Gastrocnemius medialis (tissue), 4 donors: Measurements from ENCODE around the gene FCGR3A. TPM values are rescaled to one million over a fixed set of nuclear protein-coding genes. Genes with fewer than 3 reads are reported as not detected.

ENCODE experiments used
- ATAC-seq, 2 donors: fragments of 150-250 bp; one replicate each; pipeline ENCODE4 v1.9.1; 2016
- DNase-seq, 2 donors: peaks; one replicate each; pipeline ENCODE4 v3.0.0-alpha.2; 2019
- H3K27ac ChIP-seq, 4 donors: fragments of 200-600 bp; sonication (generic); 1 replicate in 1 of 4; 2 replicates in 3 of 4; pipeline ENCODE4 v1.5.1; 2016 to 2018; ENCODE audit warnings: mild to moderate bottlenecking in 2 of 4, moderate library complexity in 1 of 4
- H3K27me3 ChIP-seq, 3 donors: fragments of 200-600 bp; sonication (generic) in 2 of 3; 1 replicate in 1 of 3; 2 replicates in 2 of 3; pipeline versions ENCODE4 v1.5.1 to v1.6.0; 2016 to 2019; ENCODE audit warnings: mild to moderate bottlenecking in 1 of 3, moderate library complexity in 1 of 3
- H3K36me3 ChIP-seq, 2 donors: fragments of 200-600 bp; sonication (generic) in 1 of 2; one replicate each; pipeline ENCODE4 v1.5.1; 2017 to 2018
- H3K4me1 ChIP-seq, 2 donors: fragments of 200-600 bp; sonication (generic) in 1 of 2; one replicate each; pipeline ENCODE4 v1.5.1; 2016 to 2017; ENCODE audit warnings: mild to moderate bottlenecking in 2 of 2
- H3K4me3 ChIP-seq, 4 donors: fragments of 200-600 bp; sonication (generic) in 3 of 4; 1 replicate in 1 of 4; 2 replicates in 3 of 4; pipeline ENCODE4 v1.5.1; 2016 to 2019; ENCODE audit warnings: mild to moderate bottlenecking in 2 of 4
- H3K9me3 ChIP-seq, 3 donors: fragments of 200-600 bp; sonication (generic) in 2 of 3; 1 replicate in 1 of 3; 2 replicates in 2 of 3; pipeline ENCODE4 v1.5.1; 2016 to 2019
- POLR2A ChIP-seq, 2 donors: fragments of 450-650 bp; IDR thresholded peaks; one replicate each; pipeline ENCODE4 v1.6.1; 2017; ENCODE audit warnings: antibody characterized with exemption in 2 of 2, mild to moderate bottlenecking in 2 of 2, moderate library complexity in 2 of 2
- in situ Hi-C, 4 donors: fragments of 200-750 bp; cut with MboI; loops; one replicate each; pipeline versions ENCODE4 v1.15.0 to v1.8.0; 2017; ENCODE audit warnings: low sequenced_read_pairs in 4 of 4
- intact Hi-C: fragments of 100-400 bp; cut with DNase I; formaldehyde crosslinking; loops from one replicate; pipeline ENCODE4 v1.15.1; 2023; ENCODE audit warnings: low total_unique reads
- total RNA-seq, 4 donors: library from RNA; depleted of rRNA; stranded (reverse); fragments of >200 nt; gene quantifications; one replicate each; pipeline versions ENCODE4 v1.1.0 to v1.2.3, GENCODE V29; 2016
- TF ChIP-seq, protein P1 (sequence below), 5 experiments: fragments of 450-650 bp in 3 of 5; fragments of 200-600 bp in 2 of 5; sonication (generic) in 2 of 5; IDR thresholded peaks in 4 of 5; conservative IDR thresholded peaks in 1 of 5; 1 replicate in 4 of 5; 2 replicates in 1 of 5; pipeline ENCODE4 v1.5.1; 2016 to 2019; ENCODE audit warnings: antibody characterized with exemption in 5 of 5, mild to moderate bottlenecking in 3 of 5, moderate library complexity in 3 of 5

The FCGR3A gene
- total RNA-seq, 4 donors from 2014 or later = 1.7 to 7.7 (median 3.0) TPM

DNA sequence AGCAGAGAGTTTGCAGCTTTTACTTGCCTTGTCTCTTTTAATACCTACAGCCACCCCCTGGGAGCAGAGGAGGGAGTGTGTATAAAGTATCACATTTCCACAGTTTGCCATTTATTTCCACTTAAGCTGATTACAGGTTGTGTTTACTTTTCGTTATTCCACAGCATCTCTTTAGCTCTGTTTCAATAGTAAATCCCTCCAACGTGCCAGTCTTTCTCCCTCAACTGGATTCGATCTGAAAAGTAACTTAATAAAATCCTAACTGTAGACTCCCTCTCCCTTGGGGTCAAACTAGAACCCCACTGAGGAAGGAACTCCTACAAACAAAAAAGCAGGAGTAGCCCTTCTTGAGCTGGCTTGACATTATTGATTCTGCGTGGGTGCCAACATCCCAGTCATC is 47.4 kb downstream of the FCGR3A start:
- intact Hi-C loops = no loop called here
- DNase-seq = no peak
- Histone ChIP-seq H3K36me3 (no peaks in the 10 kb centered on the region), H3K27me3 (peaks cover 0 to 24% (median 0%) of the 10 kb centered on the region in 3 donors), H3K9me3 (no peaks in the 10 kb centered on the region), H3K4me1 (peaks cover 0 to 6% of the 10 kb centered on the region in 2 donors), H3K27ac (no peak overlapping the region), H3K4me3 (no peak overlapping the region)
- no peak for ATAC-seq
- in situ Hi-C loops = no loop called here
- TF ChIP-seq POLR2A (IDR thresholded peaks at IDR 0.05) = no peak
- TF ChIP-seq, protein P1, sequence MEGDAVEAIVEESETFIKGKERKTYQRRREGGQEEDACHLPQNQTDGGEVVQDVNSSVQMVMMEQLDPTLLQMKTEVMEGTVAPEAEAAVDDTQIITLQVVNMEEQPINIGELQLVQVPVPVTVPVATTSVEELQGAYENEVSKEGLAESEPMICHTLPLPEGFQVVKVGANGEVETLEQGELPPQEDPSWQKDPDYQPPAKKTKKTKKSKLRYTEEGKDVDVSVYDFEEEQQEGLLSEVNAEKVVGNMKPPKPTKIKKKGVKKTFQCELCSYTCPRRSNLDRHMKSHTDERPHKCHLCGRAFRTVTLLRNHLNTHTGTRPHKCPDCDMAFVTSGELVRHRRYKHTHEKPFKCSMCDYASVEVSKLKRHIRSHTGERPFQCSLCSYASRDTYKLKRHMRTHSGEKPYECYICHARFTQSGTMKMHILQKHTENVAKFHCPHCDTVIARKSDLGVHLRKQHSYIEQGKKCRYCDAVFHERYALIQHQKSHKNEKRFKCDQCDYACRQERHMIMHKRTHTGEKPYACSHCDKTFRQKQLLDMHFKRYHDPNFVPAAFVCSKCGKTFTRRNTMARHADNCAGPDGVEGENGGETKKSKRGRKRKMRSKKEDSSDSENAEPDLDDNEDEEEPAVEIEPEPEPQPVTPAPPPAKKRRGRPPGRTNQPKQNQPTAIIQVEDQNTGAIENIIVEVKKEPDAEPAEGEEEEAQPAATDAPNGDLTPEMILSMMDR (IDR thresholded peaks at IDR 0.05 in 4 of 5, conservative IDR thresholded peaks at IDR 0.05 in 1 of 5) = no peak

- no peak overlapping the region for H3K27ac ChIP-seq
- intact Hi-C loops (no loop called here), in situ Hi-C loops (no loop called here)
- H3K36me3 ChIP-seq = no peaks in the 10 kb centered on the region
- H3K9me3 ChIP-seq = no peaks in the 10 kb centered on the region
- H3K4me1 ChIP-seq = peaks cover 0 to 8% of the 10 kb centered on the region in 2 donors
- no peak overlapping the region for H3K4me3 ChIP-seq
- DNase-seq (no peak), ATAC-seq (no peak)
- TF ChIP-seq, protein P1 (IDR thresholded peaks at IDR 0.05 in 4 of 5, conservative IDR thresholded peaks at IDR 0.05 in 1 of 5) = no peak
- TF ChIP-seq POLR2A (IDR thresholded peaks at IDR 0.05) = no peak
- peaks cover 0 to 24% (median 0%) of the 10 kb centered on the region in 3 donors for H3K27me3 ChIP-seq
Measured at GRCh38 chr1:161501234-161501633, 48.4 kb downstream of the FCGR3A start.

GRCh38 chr1:161499099-161500039 is 50.2 kb downstream of the FCGR3A start:
- Histone ChIP-seq H3K4me3 (no peak overlapping the region), H3K36me3 (no peaks in the 10 kb centered on the region), H3K4me1 (peaks cover 0 to 8% of the 10 kb centered on the region in 2 donors), H3K27ac (no peak overlapping the region), H3K27me3 (peaks cover 0 to 21% (median 0%) of the 10 kb centered on the region in 3 donors), H3K9me3 (no peaks in the 10 kb centered on the region)
- ATAC-seq (no peak), DNase-seq (peak in 1 of 2 donors; percentile 9)
- in situ Hi-C loops (no loop called here), intact Hi-C loops (no loop called here)
- TF ChIP-seq, protein P1 (IDR thresholded peaks at IDR 0.05 in 4 of 5, conservative IDR thresholded peaks at IDR 0.05 in 1 of 5) = no peak
- peak in 1 of 2 donors; percentile 18 for TF ChIP-seq POLR2A (IDR thresholded peaks at IDR 0.05)

DNA sequence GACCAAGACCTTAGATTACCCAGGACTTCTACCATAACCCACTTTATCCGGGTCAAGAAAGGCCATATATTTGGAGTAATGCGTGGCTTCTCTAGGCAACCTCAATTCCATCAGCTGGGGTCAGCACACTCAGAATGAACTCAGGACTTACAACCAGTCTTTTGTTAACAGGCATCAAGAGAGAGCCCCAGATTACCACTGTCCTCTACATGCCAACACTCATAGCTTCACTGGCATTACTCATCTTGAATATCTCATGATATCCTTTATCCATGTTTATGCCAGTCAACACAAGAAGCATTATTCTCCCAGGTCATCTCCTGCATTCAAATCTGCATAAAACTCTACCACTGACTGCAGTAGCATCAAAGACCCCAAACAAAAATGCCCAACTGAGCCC is 51.0 kb downstream of the FCGR3A start:
- Histone ChIP-seq H3K9me3 (no peaks in the 10 kb centered on the region), H3K36me3 (no peaks in the 10 kb centered on the region), H3K4me1 (peaks cover 0 to 8% of the 10 kb centered on the region in 2 donors), H3K27ac (no peak overlapping the region), H3K27me3 (peaks cover 0 to 20% (median 0%) of the 10 kb centered on the region in 3 donors), H3K4me3 (no peak overlapping the region)
- TF ChIP-seq, protein P1 (IDR thresholded peaks at IDR 0.05 in 4 of 5, conservative IDR thresholded peaks at IDR 0.05 in 1 of 5) = no peak
- TF ChIP-seq POLR2A (IDR thresholded peaks at IDR 0.05) = no peak
- in situ Hi-C loops (no loop called here), intact Hi-C loops (no loop called here)
- no peak for ATAC-seq
- no peak for DNase-seq
